Effector memory CD4-positive, alpha-beta T cell (primary cell): ENCODE data around the gene KRCC1.
"Not testable (repeated sequence)": the region's sequence is repeated elsewhere in the genome, so short reads cannot be mapped to it uniquely, and the experiment has no call there.

Experiments
- DNase-seq, 3 donors: peaks; one replicate each; pipeline ENCODE4 v3.0.0-alpha.2; 2020
- H3K27ac ChIP-seq: 2 replicates; pipeline ENCODE4 v1.7.0; 2013; ENCODE audit warnings: mild to moderate bottlenecking, low read length, moderate library complexity; ENCODE audit not compliant: insufficient read depth, poor library complexity, severe bottlenecking
- H3K27me3 ChIP-seq: replicated peaks from 2 replicates; pipeline ENCODE4 v1.7.0; 2013; ENCODE audit warnings: mild to moderate bottlenecking, low read length; ENCODE audit not compliant: insufficient read depth, control insufficient read depth, poor library complexity, severe bottlenecking
- H3K36me3 ChIP-seq: 2 replicates; pipeline ENCODE4 v1.7.0; 2013; ENCODE audit warnings: mild to moderate bottlenecking, low read length, moderate library complexity; ENCODE audit not compliant: control insufficient read depth, insufficient read depth
- H3K4me1 ChIP-seq: 2 replicates; pipeline ENCODE4 v1.7.0; 2013; ENCODE audit warnings: low read length, mild to moderate bottlenecking; ENCODE audit not compliant: control insufficient read depth, insufficient read depth, poor library complexity, severe bottlenecking
- H3K4me3 ChIP-seq: 2 replicates; pipeline ENCODE4 v1.7.0; 2013; ENCODE audit warnings: low read length, low read depth, mild to moderate bottlenecking; ENCODE audit not compliant: insufficient read depth, poor library complexity, severe bottlenecking
- H3K9me3 ChIP-seq: 2 replicates; pipeline ENCODE4 v1.7.0; 2013; ENCODE audit warnings: mild to moderate bottlenecking, low read length, moderate library complexity; ENCODE audit not compliant: control insufficient read depth

KRCC1 gene

DNA sequence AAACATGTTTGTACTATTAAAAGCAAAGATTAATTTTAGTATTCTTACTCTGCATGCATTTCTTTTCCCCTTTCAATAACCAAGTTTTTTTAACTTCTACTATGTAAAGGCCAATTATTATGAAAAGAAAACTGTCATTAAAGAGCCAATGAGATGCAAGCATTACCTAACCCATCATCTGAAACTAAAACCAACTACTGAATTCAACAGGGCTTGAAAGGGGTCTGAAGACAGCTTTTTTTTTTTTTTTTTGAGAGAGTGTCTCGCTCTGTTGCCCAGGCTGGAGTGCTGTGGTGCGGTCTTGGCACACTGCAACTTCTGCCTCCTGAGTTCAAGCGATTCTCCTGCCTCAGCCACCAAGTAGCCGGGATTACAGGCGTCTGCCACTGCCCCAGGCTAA, 69.7 kb downstream of the KRCC1 start:
- not testable (repeated sequence) for H3K4me1 ChIP-seq, H3K9me3 ChIP-seq, H3K27me3 ChIP-seq, H3K27ac ChIP-seq, H3K4me3 ChIP-seq, DNase-seq, H3K36me3 ChIP-seq

DNA sequence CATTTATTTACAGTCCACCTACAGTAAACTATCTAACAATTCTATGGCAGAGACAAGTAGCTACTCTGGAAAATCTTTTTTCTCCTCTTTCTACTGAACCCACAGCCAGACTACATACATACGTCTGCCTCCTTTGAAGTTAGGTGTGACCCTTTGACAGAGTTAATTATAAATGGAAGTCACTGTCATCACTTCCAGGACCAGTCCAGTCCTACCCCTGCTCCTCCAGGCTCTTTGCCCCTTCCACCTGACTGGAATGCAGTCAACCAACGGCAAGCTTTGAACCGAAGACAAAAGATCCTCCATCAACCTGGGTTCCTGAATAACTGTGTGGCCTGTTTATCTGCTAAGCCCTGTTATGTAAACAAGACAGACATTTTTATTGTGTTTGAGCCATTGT, 74.4 kb downstream of the KRCC1 start:
- H3K36me3 ChIP-seq, H3K27me3 ChIP-seq, H3K9me3 ChIP-seq, H3K4me3 ChIP-seq, H3K27ac ChIP-seq, DNase-seq, H3K4me1 ChIP-seq: not testable (repeated sequence)
